COLO668 (cell line): ENCODE measurements around the gene SETD1B.
A peak's percentile ranks its signal among the peaks of the same experiment; 100 is the strongest.

Experiments used
- DNase-seq: peaks from one replicate; lab custom pipeline; 2025; ENCODE audit not compliant: unreplicated experiment; lab: John Stamatoyannopoulos, UW

SETD1B gene

DNA sequence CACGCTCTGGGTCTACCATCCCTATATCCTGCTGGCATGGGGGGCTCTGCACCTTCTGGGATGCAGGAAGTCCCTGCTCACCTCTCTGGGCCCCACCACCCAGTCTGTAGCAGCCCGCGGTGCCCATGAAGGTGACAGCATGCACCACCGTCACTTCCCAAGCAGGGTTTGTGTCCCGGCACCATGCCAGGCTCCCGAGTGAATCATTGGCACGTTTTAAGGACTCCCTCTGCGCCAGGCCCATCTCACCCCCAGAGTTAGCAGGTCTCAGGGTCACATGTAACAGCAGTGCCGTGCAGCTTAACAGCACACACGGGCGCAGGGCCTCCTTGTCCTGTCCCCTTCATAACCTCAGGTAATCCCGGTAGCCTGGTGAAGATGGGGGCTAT is 19.9 kb downstream of the SETD1B start:
- DNase-seq, result no peak

DNA sequence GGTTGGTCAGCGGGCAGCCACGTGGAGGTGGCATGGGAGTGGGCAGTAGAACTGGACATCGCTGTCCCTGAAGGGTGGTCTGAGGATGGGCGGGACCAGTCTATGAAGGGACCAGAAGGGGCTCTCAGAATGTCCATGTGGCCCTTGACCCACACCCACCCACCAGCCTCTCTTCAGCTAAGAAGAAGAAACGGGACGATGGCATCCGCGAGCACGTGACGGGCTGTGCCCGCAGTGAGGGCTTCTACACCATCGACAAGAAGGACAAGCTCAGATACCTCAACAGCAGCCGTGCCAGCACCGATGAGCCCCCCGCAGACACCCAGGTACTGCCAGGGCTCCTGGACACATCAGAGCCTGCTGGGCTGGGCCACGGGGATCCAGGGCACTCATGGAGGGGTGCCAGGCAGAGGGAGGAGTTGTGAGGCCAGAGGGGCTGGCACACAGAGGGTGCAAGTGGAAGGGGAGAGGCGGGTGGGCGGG is 21.3 kb downstream of the SETD1B start:
- DNase-seq, result no peak

DNA sequence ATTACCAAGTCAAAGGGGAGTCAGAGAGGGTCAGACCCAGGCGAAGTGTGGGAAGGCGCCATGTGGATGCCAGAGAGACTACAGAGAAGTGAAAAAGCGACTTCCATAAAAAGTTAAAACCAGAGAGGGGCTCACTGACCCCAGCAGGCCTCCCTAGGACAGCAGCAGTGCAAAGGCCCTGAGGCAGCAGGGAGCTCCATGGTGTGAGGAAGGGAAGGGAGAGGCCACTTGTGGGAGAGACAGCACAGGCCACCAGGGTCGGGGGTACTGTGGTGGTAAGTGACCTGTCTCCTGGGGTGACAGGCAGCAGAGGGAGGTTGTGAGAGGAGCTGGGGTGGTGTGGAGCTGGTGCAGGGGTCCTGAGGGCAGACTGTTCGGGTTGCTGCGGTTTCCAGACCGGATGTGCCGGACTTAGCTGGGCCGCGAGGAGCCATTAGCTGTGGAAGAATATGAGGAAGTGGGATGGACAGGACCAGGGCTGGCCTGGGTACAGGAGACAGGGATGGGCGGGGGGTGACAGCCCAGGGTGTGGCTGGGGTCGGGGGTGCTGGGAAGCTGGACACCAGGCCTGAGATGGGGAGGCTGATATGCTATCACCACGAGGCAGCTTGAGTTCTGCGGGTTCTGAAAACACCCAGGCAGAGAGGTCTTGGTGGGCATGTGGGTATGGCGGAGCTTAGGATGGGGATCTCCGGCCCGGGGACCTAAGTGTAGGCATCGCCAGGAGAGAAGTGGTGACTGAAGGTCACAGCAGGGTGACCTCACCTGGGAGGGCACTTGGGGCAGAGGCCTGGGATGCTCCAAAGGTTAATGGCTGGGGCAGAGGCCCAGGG is 22.7 kb downstream of the SETD1B start:
- no peak for DNase-seq

DNA sequence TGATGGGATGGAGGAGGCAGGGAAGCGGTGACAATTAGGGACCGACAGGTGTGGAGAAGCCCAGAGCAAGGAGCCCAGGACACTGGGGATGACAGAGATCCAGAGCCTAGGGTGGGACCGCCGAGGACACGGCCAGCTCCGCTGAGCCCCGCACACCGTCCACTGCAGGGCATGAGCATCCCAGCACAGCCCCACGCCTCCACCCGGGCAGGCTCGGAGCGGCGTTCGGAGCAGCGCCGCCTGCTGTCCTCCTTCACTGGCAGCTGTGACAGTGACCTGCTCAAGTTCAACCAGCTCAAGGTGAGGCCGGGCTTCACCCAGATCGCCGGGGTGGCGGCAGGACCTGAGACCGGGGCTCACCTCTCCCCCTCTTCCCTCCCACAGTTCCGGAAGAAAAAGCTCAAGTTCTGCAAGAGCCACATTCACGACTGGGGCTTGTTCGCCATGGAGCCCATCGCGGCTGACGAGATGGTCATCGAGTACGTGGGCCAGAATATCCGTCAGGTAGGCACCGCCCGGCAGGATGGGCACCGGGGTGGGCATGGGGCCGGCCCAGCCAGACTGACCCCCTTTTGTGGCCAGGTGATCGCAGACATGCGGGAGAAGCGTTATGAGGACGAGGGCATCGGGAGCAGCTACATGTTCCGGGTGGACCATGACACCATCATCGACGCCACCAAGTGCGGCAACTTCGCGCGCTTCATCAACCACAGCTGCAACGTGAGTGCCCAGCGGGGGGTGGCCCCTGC is 23.7 kb downstream of the SETD1B start:
- no peak for DNase-seq

DNA sequence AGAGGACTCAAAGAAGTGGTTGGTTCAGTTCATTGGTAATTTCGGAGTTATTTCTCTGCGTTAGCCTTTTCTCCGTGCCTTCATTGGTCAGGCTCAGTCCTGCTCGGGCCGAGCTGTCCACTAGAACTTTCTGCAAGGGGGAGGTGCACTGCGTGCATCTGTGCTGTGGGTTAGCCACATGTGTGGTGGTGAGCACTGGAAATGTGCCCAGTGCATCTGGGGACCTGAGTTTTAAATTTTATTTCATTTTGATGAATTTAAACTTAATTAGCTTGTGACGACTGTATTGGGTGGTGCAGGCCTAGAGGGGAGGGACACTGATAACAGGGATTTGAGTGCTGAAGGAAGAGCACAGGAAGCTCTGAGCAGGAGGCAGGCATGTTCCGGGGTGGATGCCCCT is 24.5 kb downstream of the SETD1B start:
- DNase-seq, result no peak

DNA sequence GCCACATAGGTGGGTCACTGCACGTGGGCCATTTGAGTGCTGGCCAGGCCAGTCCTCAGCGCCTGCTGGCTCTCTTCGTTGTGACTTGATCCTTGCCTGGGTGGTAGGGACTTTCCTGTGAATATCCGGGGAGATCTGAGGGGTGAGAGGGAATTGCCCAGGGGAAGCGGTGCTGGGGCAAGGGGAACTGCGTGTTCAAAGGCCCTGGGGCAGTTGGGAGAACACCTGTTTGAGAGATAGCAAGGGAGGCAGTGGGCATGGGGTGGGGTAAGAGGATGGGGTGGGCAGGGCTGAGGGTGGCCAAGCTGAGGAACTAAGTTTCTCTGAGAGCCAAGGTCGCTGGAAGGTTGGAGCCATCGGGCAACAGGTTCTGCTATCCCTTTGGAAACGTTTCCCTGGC is 25.0 kb downstream of the SETD1B start:
- no peak for DNase-seq

DNA sequence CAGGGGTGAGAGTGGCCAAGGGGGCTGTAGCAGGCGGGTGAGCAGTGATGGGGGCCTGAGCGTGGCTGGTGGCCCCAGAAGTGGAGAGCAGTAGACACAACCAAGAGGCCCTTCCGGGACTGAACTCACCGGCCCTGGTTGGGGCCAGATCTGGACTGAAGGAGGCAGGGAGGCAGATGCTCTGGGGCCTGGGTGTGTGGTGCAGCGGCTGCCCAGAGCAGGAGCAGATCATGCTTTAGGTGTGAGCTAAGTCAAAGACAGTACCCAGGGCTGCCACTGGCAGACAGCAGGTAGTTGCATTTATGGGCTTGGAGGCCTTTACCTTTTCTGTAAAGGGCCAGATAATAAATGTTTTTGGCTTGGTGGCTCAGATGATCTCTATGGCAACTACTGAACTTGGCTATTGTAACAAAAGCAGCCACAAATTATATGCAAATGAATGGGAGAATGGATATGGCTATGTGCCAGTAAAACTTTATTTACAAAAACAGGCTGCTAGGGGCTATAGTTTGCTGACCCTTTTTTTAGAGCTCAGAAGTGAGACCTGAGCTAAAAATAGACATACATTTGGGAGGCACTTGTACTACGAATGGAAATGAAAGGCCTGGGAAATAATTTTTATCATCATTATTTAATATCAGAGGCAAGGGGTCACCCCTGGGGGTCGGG is 25.6 kb downstream of the SETD1B start:
- DNase-seq, result no peak

DNA sequence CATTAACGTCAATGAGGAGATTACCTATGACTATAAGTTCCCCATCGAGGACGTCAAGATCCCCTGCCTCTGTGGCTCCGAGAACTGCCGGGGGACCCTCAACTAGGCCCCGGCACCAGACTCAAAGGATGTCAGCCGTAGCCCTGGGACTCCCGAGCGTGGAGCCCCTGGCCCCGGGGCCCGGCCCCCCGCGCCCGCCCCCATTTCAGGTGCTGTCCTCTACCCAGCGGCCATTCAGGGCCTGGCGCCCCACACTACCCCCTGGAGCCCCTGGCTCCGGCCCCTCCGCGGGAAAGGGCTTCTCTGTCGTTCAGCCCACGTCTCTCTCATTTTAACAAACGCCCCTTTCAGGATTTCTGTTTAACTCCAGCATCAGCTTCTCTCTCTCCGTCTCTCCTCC is 26.3 kb downstream of the SETD1B start:
- no peak for DNase-seq

DNA sequence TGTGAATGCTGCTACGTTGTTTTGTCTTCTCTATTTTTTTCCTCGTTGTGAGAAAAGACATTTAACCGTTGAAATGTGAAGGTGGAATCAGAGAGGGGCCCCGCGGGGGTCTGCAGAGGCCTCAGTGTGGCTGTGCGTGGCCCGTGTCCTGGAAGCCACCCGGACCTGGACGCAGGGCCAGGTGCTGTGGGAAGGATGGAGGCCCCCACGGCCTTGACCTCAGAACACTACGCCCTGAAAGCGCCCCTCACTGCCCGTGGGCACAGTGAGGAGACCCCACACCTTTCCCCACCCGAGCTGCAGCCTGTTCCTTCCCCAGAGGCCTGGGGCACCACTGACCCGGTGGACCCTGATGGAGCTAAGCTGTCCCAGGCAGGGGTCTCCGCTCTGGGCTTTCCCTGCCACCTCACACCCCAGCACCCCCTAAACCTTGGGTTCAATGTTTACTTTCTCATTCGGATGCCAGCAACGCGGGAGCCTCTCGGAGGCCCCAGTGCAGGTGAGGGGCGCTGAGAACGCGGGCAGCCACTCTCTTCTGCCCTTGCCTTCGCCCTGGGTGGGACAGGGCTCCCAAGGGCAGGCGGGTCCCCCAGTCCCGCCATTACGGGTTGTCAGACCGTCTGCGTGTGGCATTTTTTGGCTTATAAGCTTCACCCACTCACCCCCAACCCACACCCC is 26.9 kb downstream of the SETD1B start:
- no peak for DNase-seq

DNA sequence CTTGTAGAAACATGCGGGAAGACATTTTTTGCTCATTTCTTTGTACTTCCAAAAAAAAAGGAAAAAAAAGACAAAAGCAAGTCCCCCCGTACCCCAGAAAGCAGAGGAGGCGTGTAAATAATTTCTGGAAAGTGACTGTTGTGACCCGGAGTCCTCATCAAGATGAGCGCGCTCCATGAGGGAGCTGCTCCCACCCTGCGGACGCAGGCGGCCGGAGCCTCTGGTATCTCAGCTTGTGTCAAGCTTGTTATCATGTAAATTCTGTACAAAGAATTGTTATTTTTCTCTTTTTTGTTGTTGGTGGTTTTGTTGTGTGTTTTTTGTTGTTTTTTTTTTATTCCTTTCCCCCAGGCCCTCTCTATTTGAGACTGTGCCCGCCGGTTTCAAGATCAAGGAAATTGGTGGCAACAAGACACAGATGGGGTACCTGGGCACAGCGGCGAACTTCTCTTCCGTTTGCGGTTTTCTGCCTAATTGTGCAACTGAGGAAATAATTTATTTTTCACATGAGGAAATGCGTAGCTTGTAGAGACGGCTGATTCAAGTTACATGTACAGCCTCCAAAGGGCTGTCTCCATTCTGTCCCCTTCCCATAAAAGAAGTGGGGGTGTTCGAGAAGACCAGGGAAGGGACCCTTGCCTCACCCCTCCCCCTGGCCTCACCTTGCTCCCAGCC is 27.9 kb downstream of the SETD1B start:
- no peak for DNase-seq

DNA sequence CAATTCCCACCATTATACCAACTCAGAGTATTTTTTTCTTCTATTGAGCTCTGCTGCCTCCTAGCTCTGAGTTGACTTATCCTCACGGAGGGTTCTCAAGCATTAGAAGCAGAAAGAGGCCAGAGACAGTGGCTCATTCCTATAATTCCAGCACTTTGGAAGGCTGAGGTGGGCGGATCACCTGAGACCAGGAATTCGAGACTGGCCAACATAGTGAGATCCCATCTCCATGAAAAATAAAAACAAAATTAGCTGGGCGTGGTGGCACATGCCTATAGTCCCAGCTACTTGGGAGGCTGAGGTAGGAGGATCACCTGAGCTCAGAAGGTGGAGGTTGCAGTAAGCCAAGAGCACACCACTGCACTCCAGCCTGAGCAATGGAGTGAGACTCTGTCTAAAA is 33.9 kb downstream of the SETD1B start:
- DNase-seq, result no peak

DNA sequence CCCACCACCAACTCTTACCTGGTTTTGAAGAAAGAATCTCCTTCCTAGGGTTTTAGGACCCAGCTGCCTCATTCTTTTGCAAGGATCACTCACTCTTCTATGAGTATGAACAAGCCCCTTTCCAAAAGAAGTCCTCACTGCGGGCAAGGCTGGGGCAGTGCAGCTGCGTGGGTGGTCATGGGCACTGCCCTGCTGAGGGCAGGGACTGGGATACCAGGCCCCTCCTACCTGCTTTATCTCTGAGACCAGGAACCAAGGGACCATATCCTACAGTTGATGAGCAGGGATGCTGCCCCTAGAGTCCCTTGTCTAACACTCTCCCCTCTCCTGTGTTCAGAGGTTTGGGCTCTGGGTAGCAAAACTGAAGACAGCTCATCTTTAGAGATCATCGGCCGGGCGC is 34.3 kb downstream of the SETD1B start:
- no peak for DNase-seq

DNA sequence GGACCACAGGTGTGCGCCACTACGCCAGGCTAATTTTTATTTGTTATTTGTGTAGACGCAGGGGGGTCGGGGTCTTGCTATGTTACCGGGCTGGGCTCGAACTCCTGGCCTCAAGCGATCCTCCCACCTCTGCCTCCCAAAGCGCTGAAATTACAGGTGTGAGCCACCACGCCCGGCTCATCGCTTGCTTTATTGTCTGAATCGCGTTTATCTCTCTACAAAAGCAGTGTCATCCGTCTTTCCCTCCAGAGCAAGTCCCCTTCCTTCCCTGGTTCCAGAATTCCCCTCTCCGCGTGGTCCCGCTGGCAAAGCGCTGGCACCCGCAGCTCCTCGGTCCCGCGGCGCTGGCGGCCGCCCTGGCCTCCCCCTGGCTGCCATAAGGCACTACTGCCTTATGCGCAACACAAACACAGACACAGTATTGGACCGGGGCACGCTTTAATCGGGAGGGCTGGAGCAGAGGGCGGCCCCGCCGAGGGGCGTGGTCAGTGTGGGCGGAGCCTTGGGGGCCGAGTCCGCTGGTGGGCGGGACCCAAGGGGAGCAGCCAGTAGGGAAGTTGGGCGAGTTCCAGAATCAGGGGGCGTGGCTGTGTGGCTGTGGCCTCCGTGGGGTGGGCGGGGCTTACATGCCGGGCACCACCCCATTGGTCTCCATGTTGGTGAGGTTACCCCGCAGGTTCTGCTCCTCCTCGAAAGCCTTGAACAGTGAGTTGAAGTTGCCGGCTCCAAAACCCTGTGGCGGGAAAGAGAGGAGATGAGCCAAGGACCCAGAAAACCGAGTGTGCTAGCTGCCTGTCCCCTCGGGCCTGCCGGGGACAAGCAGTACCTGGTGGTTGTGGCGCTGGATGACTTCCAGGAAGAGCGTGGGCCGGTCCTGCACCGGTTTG is 35.5 kb downstream of the SETD1B start:
- DNase-seq, result peak; percentile 99

DNA sequence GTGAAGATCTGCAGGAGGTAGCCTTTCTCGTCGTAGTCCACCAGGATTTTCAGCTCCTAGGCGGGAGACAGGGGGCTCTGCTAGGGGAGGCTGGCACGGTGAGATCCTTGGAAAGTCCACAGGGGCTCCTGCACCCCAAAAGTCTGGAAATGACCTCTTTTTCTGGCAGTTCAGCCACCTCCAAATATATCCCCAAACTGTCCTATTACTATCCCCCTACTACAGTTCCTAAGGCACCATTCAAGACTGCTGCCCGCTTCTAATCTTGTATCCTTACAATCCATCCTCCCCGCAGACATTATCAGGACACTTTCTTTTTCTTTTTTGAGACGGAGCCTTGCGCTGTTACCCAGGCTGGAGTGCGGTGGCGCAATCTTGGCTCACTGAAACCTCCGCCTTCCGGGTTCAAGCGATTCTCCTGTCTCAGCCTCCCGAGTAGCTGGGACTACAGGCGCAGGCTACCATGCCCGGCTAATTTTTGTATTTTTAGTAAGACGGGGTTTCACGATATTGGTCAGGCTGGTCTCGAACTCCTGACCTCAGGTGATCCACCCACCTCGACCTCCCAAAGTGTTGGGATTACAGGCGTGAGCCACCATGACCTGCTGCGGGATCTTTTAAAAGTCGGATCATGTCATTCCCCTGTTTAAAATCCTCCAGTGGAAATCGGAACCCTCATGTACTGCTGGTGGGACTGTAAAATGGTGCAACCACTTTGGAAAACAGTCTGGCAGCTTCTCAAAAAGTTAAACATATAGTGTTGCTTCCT is 36.4 kb downstream of the SETD1B start:
- no peak for DNase-seq

DNA sequence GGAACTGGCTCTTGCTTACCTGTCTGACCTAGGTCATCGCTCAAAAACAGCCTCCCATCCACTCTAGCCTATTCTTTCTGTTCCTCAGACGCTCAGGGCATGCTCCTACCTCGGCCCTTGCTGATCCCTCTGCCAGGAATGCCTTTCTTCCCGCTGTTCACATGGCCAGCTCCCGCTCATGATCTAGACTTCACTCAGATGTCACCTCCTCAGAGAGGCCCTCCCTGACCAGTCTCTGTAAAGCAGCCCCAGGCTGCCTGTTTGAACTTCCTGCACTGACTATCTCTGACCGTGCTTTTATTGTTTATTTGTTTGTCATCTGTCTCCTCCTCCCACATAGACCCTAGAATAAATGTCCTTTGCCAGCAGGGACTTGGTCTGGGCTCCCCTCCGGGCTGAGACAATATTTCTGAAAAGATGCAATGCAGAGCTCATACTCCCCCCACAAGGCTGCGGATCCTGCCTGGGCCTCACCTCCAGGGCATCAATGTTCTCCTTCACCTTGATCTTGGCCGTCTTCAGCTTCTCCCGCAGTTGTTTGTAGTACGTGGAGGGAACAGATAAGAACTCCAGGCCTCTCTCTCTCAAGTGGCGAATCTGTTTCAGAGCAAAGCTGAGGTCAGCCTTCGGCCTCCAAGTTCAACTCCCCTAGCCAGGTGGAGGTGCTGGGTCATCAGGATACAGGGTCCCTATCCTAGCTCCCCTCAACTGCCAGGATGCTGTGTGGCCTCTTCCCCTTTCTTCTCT is 39.6 kb downstream of the SETD1B start:
- no peak for DNase-seq

DNA sequence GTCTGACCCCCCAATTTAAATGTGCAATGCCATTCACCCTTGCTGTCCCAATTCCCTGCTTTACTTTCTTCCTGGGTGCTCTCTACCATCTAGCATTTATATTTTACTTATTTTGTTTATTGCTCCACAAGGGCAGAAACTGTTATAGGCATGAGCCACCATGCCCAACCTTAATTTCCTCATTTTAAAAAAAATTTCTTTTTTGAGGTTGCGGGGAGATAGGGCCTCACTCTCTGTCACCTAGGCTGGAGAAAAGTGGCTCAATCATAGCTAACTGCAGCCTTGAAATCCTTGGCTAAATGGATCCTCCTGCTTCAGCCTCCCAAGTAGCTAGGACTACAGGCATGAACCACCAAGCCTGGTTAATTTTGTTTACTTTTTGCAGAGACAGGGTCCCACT is 41.9 kb downstream of the SETD1B start:
- no peak for DNase-seq

DNA sequence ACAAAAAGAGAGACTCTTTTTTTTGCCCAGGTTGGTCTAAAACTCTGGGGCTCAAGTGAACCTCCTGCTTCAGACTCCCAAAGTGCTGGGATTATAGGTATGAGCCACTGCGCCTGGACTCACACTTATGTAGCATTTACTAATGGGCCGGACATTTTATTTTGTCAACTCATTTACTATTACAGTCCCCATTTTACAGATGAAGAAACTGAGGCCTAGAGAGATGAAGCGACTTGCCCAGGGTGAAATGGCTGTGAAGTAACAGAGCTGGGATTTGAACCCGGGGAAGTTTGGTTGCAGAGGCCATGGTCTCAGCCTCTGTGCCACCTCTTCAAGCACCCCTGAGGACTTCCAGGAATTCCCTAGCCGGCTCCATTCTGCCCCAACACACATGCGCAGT is 45.4 kb downstream of the SETD1B start:
- DNase-seq, result no peak

DNA sequence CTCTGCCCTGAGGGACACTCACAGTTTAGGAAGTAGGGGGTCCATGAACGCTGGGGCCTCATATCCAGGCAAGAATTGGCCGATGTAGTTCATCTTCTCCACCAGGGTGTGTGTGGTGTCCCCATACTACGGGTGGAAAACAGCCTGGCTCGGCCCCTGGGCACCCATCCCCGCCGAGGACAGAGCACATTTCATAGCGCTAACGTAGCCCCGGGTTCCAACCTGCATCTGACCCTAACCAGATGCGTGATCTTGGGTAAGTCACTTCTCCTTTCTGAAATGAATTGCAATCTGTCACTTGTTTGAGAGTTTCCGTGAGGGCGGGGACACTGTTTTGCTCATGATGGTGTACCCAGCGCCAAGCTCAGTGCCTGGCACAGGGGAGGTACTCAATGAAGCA is 45.9 kb downstream of the SETD1B start:
- no peak for DNase-seq
